ENCODE measurements around the gene SH2B3. TPM values are rescaled to one million over a fixed set of nuclear protein-coding genes. Genes with fewer than 3 reads are reported as not detected.

SH2B3 gene
- total RNA-seq, 1 donor from 2014 or later, result 2.8 TPM

DNA sequence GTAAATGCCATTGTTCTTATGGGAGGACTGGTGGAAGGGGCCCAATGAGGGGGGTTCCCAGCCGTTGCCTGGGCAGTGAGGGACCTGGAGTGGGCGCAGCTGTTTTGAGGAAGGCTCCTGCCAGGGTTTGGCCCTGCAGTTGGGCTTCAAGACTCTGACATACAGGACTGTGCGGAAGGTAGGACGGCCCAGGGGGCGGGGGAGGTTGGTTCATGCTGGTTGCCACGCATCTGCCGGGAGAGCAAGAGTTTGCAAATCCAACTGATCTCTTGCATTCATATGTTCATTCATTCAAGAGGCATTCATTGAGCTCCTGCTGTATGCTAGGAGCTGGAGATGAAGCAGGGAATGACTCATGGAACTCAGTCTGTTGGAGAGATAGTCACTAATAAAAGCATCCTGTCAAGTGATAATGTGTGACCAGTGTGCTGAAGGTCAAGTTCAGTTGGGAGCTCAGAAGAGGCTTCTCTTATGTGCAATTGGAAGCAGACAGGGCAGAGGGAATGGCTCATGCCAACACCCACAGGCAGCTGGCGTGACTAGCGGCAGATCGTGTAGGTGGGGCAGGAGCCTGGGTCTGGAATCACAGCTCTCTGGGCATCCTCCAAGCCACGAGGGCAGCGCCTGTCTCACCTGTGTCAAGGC lies 7.8 kb downstream of the SH2B3 start:
- DNase-seq (ENCODE audit: low spot score), result no peak
- Histone ChIP-seq H3K79me2 (ENCODE audit: low read depth) (peaks cover 8% of the 10 kb centered on the region), H3K4me1 (peaks cover 19% of the 10 kb centered on the region), H3K27ac (no peak overlapping the region), H3K9me3 (ENCODE audit: low read depth) (no peaks in the 10 kb centered on the region), H3K9ac (no peak overlapping the region), H4K20me1 (ENCODE audit: low read depth) (peaks cover 16% of the 10 kb centered on the region), H3K4me2 (no peak overlapping the region), H2AFZ (replicated peaks) (no peak overlapping the region), H3K36me3 (no peaks in the 10 kb centered on the region), H3K27me3 (no peaks in the 10 kb centered on the region), H3F3A (ENCODE audit: low read depth) (peaks cover 13% of the 10 kb centered on the region), H3K4me3 (no peak overlapping the region)
- peak overlapping the region; percentile 85 for H3K27ac Mint-ChIP-seq
- no peaks in the 10 kb centered on the region for H3K9me3 Mint-ChIP-seq
- no peaks in the 10 kb centered on the region for H3K36me3 Mint-ChIP-seq
- H3K4me1 Mint-ChIP-seq, result peaks cover 36% of the 10 kb centered on the region
- no peak for TF ChIP-seq EZH2phosphoT487 (IDR thresholded peaks at IDR 0.05)
- TF ChIP-seq CTCF (IDR thresholded peaks at IDR 0.05), result no peak
- H3K4me3 Mint-ChIP-seq, result no peak overlapping the region
- H3K27me3 Mint-ChIP-seq (ENCODE audit: insufficient read depth, low read depth), result no peaks in the 10 kb centered on the region

DNA sequence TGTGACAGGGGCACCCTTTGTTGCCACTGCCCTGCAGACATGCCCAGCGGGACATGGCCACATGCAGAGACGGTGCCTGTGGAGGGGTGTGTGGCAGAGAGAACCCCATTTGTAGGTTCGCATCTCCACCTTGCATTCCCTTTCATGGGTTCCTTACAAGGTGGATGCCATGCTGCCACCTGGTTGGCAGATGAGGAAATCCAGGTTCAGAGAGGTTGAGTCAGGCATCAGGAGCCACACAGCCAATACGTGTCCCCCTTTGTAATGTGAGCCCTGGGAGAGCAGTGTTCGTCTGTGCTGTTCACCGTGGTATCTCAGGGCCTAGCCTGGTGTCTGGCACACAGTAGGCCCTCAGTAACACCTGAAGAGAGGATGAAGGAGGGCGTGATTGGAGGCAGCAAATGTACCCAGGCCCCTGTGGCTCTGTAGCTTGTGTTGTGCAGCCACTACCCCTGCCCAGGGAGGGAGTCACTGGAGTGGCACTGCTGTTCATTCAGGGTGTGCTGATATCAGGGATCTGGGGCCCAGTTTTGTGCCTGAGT lies 9.1 kb downstream of the SH2B3 start:
- Mint-ChIP-seq H3K4me1 (peaks cover 36% of the 10 kb centered on the region), H3K27me3 (ENCODE audit: insufficient read depth, low read depth) (peaks cover 2% of the 10 kb centered on the region), H3K4me3 (no peak overlapping the region), H3K36me3 (no peaks in the 10 kb centered on the region), H3K9me3 (no peaks in the 10 kb centered on the region), H3K27ac (peak overlapping the region; percentile 30)
- DNase-seq (ENCODE audit: low spot score), result no peak
- Histone ChIP-seq H3K4me1 (peaks cover 18% of the 10 kb centered on the region), H3K9ac (no peak overlapping the region), H2AFZ (replicated peaks) (no peak overlapping the region), H3K4me2 (no peak overlapping the region), H3K27ac (no peak overlapping the region), H4K20me1 (ENCODE audit: low read depth) (peaks cover 16% of the 10 kb centered on the region), H3K27me3 (no peaks in the 10 kb centered on the region), H3K79me2 (ENCODE audit: low read depth) (peaks cover 6% of the 10 kb centered on the region), H3K36me3 (no peaks in the 10 kb centered on the region), H3F3A (ENCODE audit: low read depth) (peaks cover 13% of the 10 kb centered on the region), H3K4me3 (no peak overlapping the region), H3K9me3 (ENCODE audit: low read depth) (no peaks in the 10 kb centered on the region)
- TF ChIP-seq EZH2phosphoT487 (IDR thresholded peaks at IDR 0.05) (no peak), EZH2 (IDR thresholded peaks at IDR 0.05) (no peak), CTCF (IDR thresholded peaks at IDR 0.05) (no peak)

GRCh38 chr12:111417290-111417689 lies 11.6 kb downstream of the SH2B3 start:
- Histone ChIP-seq H3K27ac (no peak overlapping the region), H3K27me3 (no peaks in the 10 kb centered on the region), H3K4me2 (no peak overlapping the region), H3K4me3 (no peak overlapping the region), H3K79me2 (ENCODE audit: low read depth) (peaks cover 6% of the 10 kb centered on the region), H3K4me1 (peaks cover 3% of the 10 kb centered on the region), H3K9ac (no peak overlapping the region), H4K20me1 (ENCODE audit: low read depth) (no peaks in the 10 kb centered on the region), H3F3A (ENCODE audit: low read depth) (peaks cover 3% of the 10 kb centered on the region), H2AFZ (replicated peaks) (no peak overlapping the region), H3K36me3 (no peaks in the 10 kb centered on the region), H3K9me3 (ENCODE audit: low read depth) (no peaks in the 10 kb centered on the region)
- no peak for DNase-seq (ENCODE audit: low spot score)
- H3K36me3 Mint-ChIP-seq, result no peaks in the 10 kb centered on the region
- H3K4me1 Mint-ChIP-seq, result peaks cover 20% of the 10 kb centered on the region
- no peak overlapping the region for H3K4me3 Mint-ChIP-seq
- TF ChIP-seq EZH2phosphoT487 (IDR thresholded peaks at IDR 0.05) (no peak), CTCF (IDR thresholded peaks at IDR 0.05) (no peak), EZH2 (IDR thresholded peaks at IDR 0.05) (no peak)
- no peak overlapping the region for H3K27ac Mint-ChIP-seq
- no peaks in the 10 kb centered on the region for H3K9me3 Mint-ChIP-seq
- peaks cover 8% of the 10 kb centered on the region for H3K27me3 Mint-ChIP-seq (ENCODE audit: insufficient read depth, low read depth)
